Keratinocyte (primary cell): Measurements from ENCODE around the gene CD300C. TPM values are rescaled to one million over a fixed set of nuclear protein-coding genes. Genes with fewer than 3 reads are reported as not detected.

Experiments used
- DNase-seq: peaks from one replicate; pipeline ENCODE4 v3.0.0-alpha.2; 2011; ENCODE audit warnings: low read depth, missing footprints, low spot score
- FAIRE-seq: peaks from 2 replicates; lab custom pipeline; 2011; peaks lifted over from hg19 to GRCh38; lab: Jason Lieb, UNC
- H2AFZ ChIP-seq: 2 replicates; pipeline ENCODE4 v1.6.0; 2012; ENCODE audit warnings: low read length, control low read depth, inconsistent platforms; ENCODE audit not compliant: control insufficient read depth
- H3K27ac ChIP-seq: 2 replicates; pipeline ENCODE4 v1.5.1; 2011; ENCODE audit warnings: low read length; ENCODE audit not compliant: control insufficient read depth, insufficient read depth
- H3K27me3 ChIP-seq: 3 replicates; pipeline ENCODE4 v1.6.0; 2011; ENCODE audit warnings: low read length; ENCODE audit not compliant: control insufficient read depth, insufficient read depth; ENCODE audit errors: extremely low read depth
- H3K36me3 ChIP-seq, 2 experiments: 2 replicates in 1 of 2; 3 replicates in 1 of 2; pipeline ENCODE4 v1.5.1; 2011; ENCODE audit warnings: low read length in 2 of 2, mild to moderate bottlenecking in 1 of 2; ENCODE audit not compliant: control insufficient read depth in 2 of 2, insufficient read depth in 2 of 2; ENCODE audit errors: extremely low read depth in 1 of 2
- H3K4me1 ChIP-seq: 3 replicates; pipeline ENCODE4 v1.5.1; 2011; ENCODE audit warnings: low read length; ENCODE audit not compliant: control insufficient read depth, insufficient read depth; ENCODE audit errors: extremely low read depth
- H3K4me2 ChIP-seq: 3 replicates; pipeline ENCODE4 v1.6.0; 2011; ENCODE audit warnings: low read depth, low read length; ENCODE audit not compliant: control insufficient read depth, insufficient read depth; ENCODE audit errors: extremely low read depth
- H3K4me3 ChIP-seq, 3 experiments: fragments of 200-600 bp in 1 of 3; sonication (generic) in 1 of 3; 2 replicates in 2 of 3; 3 replicates in 1 of 3; pipeline ENCODE4 v1.5.1; 2011 to 2016; ENCODE audit warnings: low read length in 3 of 3, mild to moderate bottlenecking in 3 of 3, control low read depth in 2 of 3, inconsistent platforms in 1 of 3, low read depth in 1 of 3, mixed read lengths in 1 of 3, mixed run types in 1 of 3, moderate library complexity in 1 of 3; ENCODE audit not compliant: control insufficient read depth in 2 of 3, insufficient read depth in 2 of 3; ENCODE audit errors: extremely low read depth in 1 of 3
- H3K79me2 ChIP-seq: 2 replicates; pipeline ENCODE4 v1.6.0; 2012; ENCODE audit warnings: low read length; ENCODE audit not compliant: control insufficient read depth, insufficient read depth
- H3K9ac ChIP-seq: 3 replicates; pipeline ENCODE4 v1.6.0; 2011; ENCODE audit warnings: low read length; ENCODE audit not compliant: control insufficient read depth, insufficient read depth; ENCODE audit errors: extremely low read depth
- H3K9me1 ChIP-seq: 3 replicates; pipeline ENCODE4 v1.6.0; 2011; ENCODE audit warnings: low read length; ENCODE audit not compliant: control insufficient read depth, insufficient read depth; ENCODE audit errors: extremely low read depth
- H3K9me3 ChIP-seq: 2 replicates; pipeline ENCODE4 v1.5.1; 2012; ENCODE audit warnings: low read depth, low read length; ENCODE audit not compliant: control insufficient read depth
- H4K20me1 ChIP-seq: 3 replicates; pipeline ENCODE4 v1.6.0; 2011; ENCODE audit warnings: low read length; ENCODE audit not compliant: control insufficient read depth, insufficient read depth; ENCODE audit errors: extremely low read depth
- EZH2 ChIP-seq: IDR thresholded peaks from one replicate; pipeline ENCODE4 v1.6.1; 2012; ENCODE audit warnings: inconsistent platforms, mild to moderate bottlenecking, low read length, moderate library complexity
- dilution Hi-C: fragments of 300-500 bp; cut with MboI; formaldehyde crosslinking; loops from one replicate; pipeline ENCODE4 v1.7.0; 2020; ENCODE audit warnings: low sequenced_read_pairs; ENCODE audit not compliant: extremely low pct_ligation_motif_present
- polyA plus RNA-seq, 5 experiments: library from polyadenylated mRNA; depleted of rRNA in 3 of 5; stranded (reverse) in 3 of 5; stranded (forward) in 1 of 5; unstranded in 1 of 5; fragments of >200 nt; gene quantifications; 1 replicate in 1 of 5; 2 replicates in 3 of 5; 3 replicates in 1 of 5; pipeline versions ENCODE4 v1.2.1 to v1.2.3, GENCODE V29; 2011 to 2012; ENCODE audit warnings: missing spikeins in 2 of 5, low read depth in 1 of 5, low replicate concordance in 1 of 5
- TF ChIP-seq, protein P1 (sequence below), 3 experiments: IDR thresholded peaks in 1 of 3; conservative IDR thresholded peaks in 1 of 3; optimal IDR thresholded peaks in 1 of 3; 2 replicates in 2 of 3; 3 replicates in 1 of 3; pipeline versions ENCODE3 to v1.5.1; 2011; ENCODE audit warnings: low read length in 3 of 3, mild to moderate bottlenecking in 3 of 3, moderate library complexity in 2 of 3, control low read depth in 1 of 3, inconsistent platforms in 1 of 3; ENCODE audit not compliant: insufficient read depth in 2 of 3; ENCODE audit errors: extremely low read depth in 1 of 3

Gene CD300C
- polyA plus RNA-seq, 1 donor (not counting 4 experiments of a cell fraction or from before 2014, with no cell fraction given): not detected

GRCh38 chr17:74522381-74523105 lies 23.4 kb downstream of the CD300C start:
- Histone ChIP-seq H3K4me3 (no peak overlapping the region), H3K36me3 (no peaks in the 10 kb centered on the region), H3K9me3 (no peaks in the 10 kb centered on the region), H3K4me1 (no peaks in the 10 kb centered on the region), H3K4me2 (no peak overlapping the region), H3K79me2 (no peaks in the 10 kb centered on the region), H3K9ac (no peak overlapping the region), H2AFZ (no peak overlapping the region), H3K27ac (no peak overlapping the region), H3K27me3 (no peaks in the 10 kb centered on the region), H3K9me1 (no peaks in the 10 kb centered on the region), H4K20me1 (no peaks in the 10 kb centered on the region)
- TF ChIP-seq EZH2: no peak
- TF ChIP-seq, protein P1, sequence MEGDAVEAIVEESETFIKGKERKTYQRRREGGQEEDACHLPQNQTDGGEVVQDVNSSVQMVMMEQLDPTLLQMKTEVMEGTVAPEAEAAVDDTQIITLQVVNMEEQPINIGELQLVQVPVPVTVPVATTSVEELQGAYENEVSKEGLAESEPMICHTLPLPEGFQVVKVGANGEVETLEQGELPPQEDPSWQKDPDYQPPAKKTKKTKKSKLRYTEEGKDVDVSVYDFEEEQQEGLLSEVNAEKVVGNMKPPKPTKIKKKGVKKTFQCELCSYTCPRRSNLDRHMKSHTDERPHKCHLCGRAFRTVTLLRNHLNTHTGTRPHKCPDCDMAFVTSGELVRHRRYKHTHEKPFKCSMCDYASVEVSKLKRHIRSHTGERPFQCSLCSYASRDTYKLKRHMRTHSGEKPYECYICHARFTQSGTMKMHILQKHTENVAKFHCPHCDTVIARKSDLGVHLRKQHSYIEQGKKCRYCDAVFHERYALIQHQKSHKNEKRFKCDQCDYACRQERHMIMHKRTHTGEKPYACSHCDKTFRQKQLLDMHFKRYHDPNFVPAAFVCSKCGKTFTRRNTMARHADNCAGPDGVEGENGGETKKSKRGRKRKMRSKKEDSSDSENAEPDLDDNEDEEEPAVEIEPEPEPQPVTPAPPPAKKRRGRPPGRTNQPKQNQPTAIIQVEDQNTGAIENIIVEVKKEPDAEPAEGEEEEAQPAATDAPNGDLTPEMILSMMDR (optimal IDR thresholded peaks at IDR 0.05 in 1 of 3, IDR thresholded peaks at IDR 0.05 in 1 of 3, conservative IDR thresholded peaks at IDR 0.05 in 1 of 3; ENCODE audit: extremely low read depth in 1 of 3, insufficient read depth in 2 of 3, low read length in 3 of 3): no peak
- dilution Hi-C loops: no loop called here
- no peak for DNase-seq
- no peak for FAIRE-seq

DNA sequence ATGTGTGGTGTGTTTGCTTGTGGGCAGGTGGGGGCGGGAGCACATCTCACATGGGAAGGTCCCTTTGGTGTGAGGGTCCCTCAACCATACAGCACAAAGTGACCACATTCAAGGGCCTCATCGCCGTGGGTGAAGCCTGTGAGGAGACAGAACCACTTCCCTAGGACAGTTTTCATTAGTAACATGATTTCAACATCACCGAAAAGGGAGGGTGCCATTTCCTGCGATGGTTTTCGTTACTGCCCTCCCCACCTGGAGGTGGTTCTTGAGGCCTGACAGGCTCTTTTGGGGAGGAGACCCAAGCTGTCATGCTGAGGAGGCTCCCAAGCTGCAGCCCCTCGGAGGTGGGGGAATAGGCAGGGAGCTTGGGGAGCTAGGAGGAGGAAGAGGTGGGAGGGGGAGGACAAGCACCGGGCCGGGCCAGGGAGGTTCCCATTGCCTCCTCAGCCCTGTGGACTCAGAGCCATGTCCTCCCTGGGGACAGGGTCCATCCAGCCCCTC lies 24.2 kb downstream of the CD300C start:
- Histone ChIP-seq H3K36me3 (no peaks in the 10 kb centered on the region), H3K4me3 (no peak overlapping the region), H4K20me1 (no peaks in the 10 kb centered on the region), H3K27ac (no peak overlapping the region), H2AFZ (no peak overlapping the region), H3K79me2 (no peaks in the 10 kb centered on the region), H3K4me2 (no peak overlapping the region), H3K9ac (no peak overlapping the region), H3K27me3 (no peaks in the 10 kb centered on the region), H3K9me1 (no peaks in the 10 kb centered on the region), H3K4me1 (no peaks in the 10 kb centered on the region), H3K9me3 (no peaks in the 10 kb centered on the region)
- DNase-seq (no peak), FAIRE-seq (no peak)
- no peak for TF ChIP-seq EZH2
- TF ChIP-seq, protein P1 (optimal IDR thresholded peaks at IDR 0.05 in 1 of 3, IDR thresholded peaks at IDR 0.05 in 1 of 3, conservative IDR thresholded peaks at IDR 0.05 in 1 of 3; ENCODE audit: extremely low read depth in 1 of 3, insufficient read depth in 2 of 3, low read length in 3 of 3): no peak
- dilution Hi-C loops: no loop called here
